Measurements from ENCODE around the gene HFE. TPM values are rescaled to one million over a fixed set of nuclear protein-coding genes. Genes with fewer than 3 reads are reported as not detected.

HFE gene
- total RNA-seq, 2 donors from 2014 or later: 8.9 to 16.6 TPM

DNA sequence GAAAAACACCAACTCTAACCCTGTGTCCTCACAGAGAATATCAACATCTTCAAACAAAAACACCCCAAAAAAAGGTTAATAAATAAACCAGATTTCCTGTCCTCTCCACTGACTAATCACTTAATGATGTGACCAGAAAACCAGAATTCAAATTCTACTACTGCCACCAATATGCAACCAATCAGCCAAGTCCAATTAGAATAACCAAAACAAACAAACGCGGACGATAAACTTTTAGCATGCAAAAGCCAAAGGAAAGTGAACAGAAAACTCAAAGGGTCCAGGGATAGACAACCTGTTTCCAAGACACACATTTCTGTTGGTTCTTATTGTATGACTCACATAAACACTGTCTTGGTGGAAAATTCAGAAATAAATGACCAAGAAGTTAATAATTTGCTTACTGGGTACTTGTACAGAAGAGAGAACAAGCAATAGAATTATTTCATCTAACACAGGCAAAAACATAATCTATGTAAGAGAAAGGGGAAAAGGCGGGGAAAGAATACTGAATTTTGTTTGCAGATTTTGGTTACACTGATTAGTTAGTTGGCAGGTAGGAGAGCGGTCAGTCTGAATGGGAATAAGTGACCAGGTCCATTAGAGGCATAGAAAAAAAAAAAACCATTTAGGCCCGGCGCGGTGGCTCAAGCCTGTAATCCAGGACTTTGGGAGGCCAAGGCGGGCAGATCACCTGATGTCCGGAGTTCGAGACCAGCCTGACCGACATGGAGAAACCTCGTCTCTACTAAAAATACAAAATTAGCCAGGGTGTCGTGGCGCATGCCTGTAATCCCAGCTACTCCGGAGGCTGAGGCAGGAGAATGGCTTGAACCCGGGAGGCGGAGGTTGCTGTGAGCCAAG, 34.1 kb downstream of the HFE start:
- Histone ChIP-seq H3K27me3 (replicated peaks; ENCODE audit: insufficient read depth) (no peaks in the 10 kb centered on the region), H3K9me3 (no peaks in the 10 kb centered on the region), H3K4me1 (replicated peaks) (no peaks in the 10 kb centered on the region), H3K4me3 (no peak overlapping the region), H3K36me3 (no peaks in the 10 kb centered on the region), H3K27ac (peak overlapping the region in 1 of 2 donors; percentile 95)
- no peak for DNase-seq (ENCODE audit: low spot score)
- intact Hi-C loops (cut with DNase I): loop anchor here (2.0 kb wide), 1 partner anchor 163 kb away; a partner anchor contains a TSS
- TF ChIP-seq POLR2AphosphoS5 (IDR thresholded peaks at IDR 0.05) (no peak), POLR2A (IDR thresholded peaks at IDR 0.05) (no peak)
- TF ChIP-seq, protein P1, sequence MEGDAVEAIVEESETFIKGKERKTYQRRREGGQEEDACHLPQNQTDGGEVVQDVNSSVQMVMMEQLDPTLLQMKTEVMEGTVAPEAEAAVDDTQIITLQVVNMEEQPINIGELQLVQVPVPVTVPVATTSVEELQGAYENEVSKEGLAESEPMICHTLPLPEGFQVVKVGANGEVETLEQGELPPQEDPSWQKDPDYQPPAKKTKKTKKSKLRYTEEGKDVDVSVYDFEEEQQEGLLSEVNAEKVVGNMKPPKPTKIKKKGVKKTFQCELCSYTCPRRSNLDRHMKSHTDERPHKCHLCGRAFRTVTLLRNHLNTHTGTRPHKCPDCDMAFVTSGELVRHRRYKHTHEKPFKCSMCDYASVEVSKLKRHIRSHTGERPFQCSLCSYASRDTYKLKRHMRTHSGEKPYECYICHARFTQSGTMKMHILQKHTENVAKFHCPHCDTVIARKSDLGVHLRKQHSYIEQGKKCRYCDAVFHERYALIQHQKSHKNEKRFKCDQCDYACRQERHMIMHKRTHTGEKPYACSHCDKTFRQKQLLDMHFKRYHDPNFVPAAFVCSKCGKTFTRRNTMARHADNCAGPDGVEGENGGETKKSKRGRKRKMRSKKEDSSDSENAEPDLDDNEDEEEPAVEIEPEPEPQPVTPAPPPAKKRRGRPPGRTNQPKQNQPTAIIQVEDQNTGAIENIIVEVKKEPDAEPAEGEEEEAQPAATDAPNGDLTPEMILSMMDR (IDR thresholded peaks at IDR 0.05): no peak
- 94% methylated on average over 18 of the region's 18 CpGs for WGBS

GRCh38 chr6:26122005-26122388, 34.8 kb downstream of the HFE start:
- H3K4me3 ChIP-seq: peak overlapping the region in 1 of 2 donors; percentile 85
- H3K27ac ChIP-seq: peak overlapping the region; percentile 91 to 95
- H3K36me3 ChIP-seq: no peaks in the 10 kb centered on the region
- no peaks in the 10 kb centered on the region for H3K9me3 ChIP-seq
- 82% methylated on average over 4 of the region's 4 CpGs for WGBS
- intact Hi-C loops (cut with DNase I): loop anchor here (2.0 kb wide), 1 partner anchor 163 kb away; a partner anchor contains a TSS
- H3K4me1 ChIP-seq (replicated peaks): no peaks in the 10 kb centered on the region
- no peaks in the 10 kb centered on the region for H3K27me3 ChIP-seq (replicated peaks; ENCODE audit: insufficient read depth)
- TF ChIP-seq, protein P1 (IDR thresholded peaks at IDR 0.05): no peak
- TF ChIP-seq POLR2A (IDR thresholded peaks at IDR 0.05) (no peak), POLR2AphosphoS5 (IDR thresholded peaks at IDR 0.05) (no peak)
- DNase-seq (ENCODE audit: low spot score): no peak

DNA sequence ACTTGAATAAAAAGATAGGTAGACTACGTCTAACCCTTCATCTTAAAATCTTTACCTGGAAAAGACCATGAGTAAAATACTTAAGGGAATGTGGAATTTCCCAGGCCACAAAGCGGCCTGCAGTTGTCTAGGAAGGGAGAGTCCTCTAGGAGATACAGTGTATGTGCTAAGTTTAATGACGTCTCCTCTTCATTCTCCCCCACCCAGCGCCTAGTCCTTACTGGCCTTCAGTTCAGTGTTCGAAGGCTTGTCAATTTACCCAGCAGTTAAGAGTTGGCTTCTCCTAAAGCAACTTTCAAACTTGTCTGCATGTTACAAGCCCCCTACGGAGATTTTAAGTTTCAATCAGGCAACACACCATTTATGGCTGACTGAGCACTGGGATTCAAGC, 35.2 kb downstream of the HFE start:
- Histone ChIP-seq H3K9me3 (no peaks in the 10 kb centered on the region), H3K4me1 (replicated peaks) (no peaks in the 10 kb centered on the region), H3K36me3 (no peaks in the 10 kb centered on the region), H3K27ac (peak overlapping the region; percentile 91 to 95), H3K27me3 (replicated peaks; ENCODE audit: insufficient read depth) (no peaks in the 10 kb centered on the region), H3K4me3 (peak overlapping the region; percentile 81 to 85)
- intact Hi-C loops (cut with DNase I): loop anchor here (2.0 kb wide), 1 partner anchor 162 kb away; a partner anchor contains a TSS
- peak; percentile 38 for DNase-seq (ENCODE audit: low spot score)
- TF ChIP-seq, protein P1 (IDR thresholded peaks at IDR 0.05): peak in 1 of 4 experiments; percentile 8
- no peak for TF ChIP-seq POLR2AphosphoS5 (IDR thresholded peaks at IDR 0.05)
- 59% methylated on average over 6 of the region's 6 CpGs for WGBS

GRCh38 chr6:26122793-26123674, 35.8 kb downstream of the HFE start:
- TF ChIP-seq POLR2AphosphoS5 (IDR thresholded peaks at IDR 0.05) (peak; percentile 97), POLR2A (IDR thresholded peaks at IDR 0.05) (peak; percentile 36)
- TF ChIP-seq, protein P1 (IDR thresholded peaks at IDR 0.05): peak in 1 of 4 experiments; percentile 11
- peak overlapping the region; percentile 81 to 85 for H3K4me3 ChIP-seq
- H3K4me1 ChIP-seq (replicated peaks): peaks cover 2% of the 10 kb centered on the region
- no peaks in the 10 kb centered on the region for H3K27me3 ChIP-seq (replicated peaks; ENCODE audit: insufficient read depth)
- H3K9me3 ChIP-seq: no peaks in the 10 kb centered on the region
- peak; percentile 98 for DNase-seq (ENCODE audit: low spot score)
- peak overlapping the region; percentile 91 to 95 for H3K27ac ChIP-seq
- no peaks in the 10 kb centered on the region for H3K36me3 ChIP-seq
- WGBS: 1% methylated on average over 37 of the region's 38 CpGs
- intact Hi-C loops (cut with DNase I): loop anchor here (1.0 to 2.0 kb wide), 2 partner anchors 33 to 162 kb away; a partner anchor contains a TSS

Measured in prostate gland (tissue), 2 donors.